ENCODE results near the gene EDIL3. TPM values are rescaled to one million over a fixed set of nuclear protein-coding genes. Genes with fewer than 3 reads are reported as not detected.

The EDIL3 gene
- total and polyA plus RNA-seq, 2 donors (not counting 3 experiments of a cell fraction or from before 2014, with no cell fraction given): 9.1 to 28.8 TPM

GRCh38 chr5:84381502-84382362 lies 2.9 kb downstream of the EDIL3 start:
- Histone ChIP-seq H3K79me2 (ENCODE audit: control insufficient read depth, insufficient read depth, low read length) (no peaks in the 10 kb centered on the region), H3K4me2 (ENCODE audit: insufficient read depth, low read length) (peak overlapping the region; percentile 72), H2AFZ (ENCODE audit: low read depth, low read length) (peak overlapping the region; percentile 96), H3K9ac (replicated peaks; ENCODE audit: extremely low read depth, insufficient read depth, low read length) (no peak overlapping the region), H4K20me1 (replicated peaks; ENCODE audit: control insufficient read depth, extremely low read depth, insufficient read depth, low read length) (no peaks in the 10 kb centered on the region), H3K27me3 (ENCODE audit: control insufficient read depth in 2 of 2, insufficient read depth in 2 of 2, low read length in 2 of 2) (no peaks in the 10 kb centered on the region), H3K4me1 (ENCODE audit: control insufficient read depth, extremely low read depth, insufficient read depth, low read length) (peaks cover 19% of the 10 kb centered on the region), H3K9me1 (replicated peaks; ENCODE audit: control insufficient read depth, extremely low read depth, insufficient read depth, low read length) (no peaks in the 10 kb centered on the region), H3K9me3 (replicated peaks; ENCODE audit: control insufficient read depth, insufficient read depth, low read length) (no peaks in the 10 kb centered on the region), H3K27ac (ENCODE audit: insufficient read depth, low read depth, low read length) (peak overlapping the region; percentile 22), H3K36me3 (ENCODE audit: control insufficient read depth in 2 of 2, extremely low read depth in 1 of 2, insufficient read depth in 2 of 2, low read length in 2 of 2) (no peaks in the 10 kb centered on the region), H3K4me3 (replicated peaks in 1 of 3; ENCODE audit: insufficient read depth in 1 of 3, low read depth in 1 of 3, low read length in 3 of 3) (peak overlapping the region; percentile 22 to 65 (median 51))
- ChIA-PET CTCF (interaction anchor here (0.7 to 2.5 kb wide), 5 partner anchors 12 to 455 kb away, joined by 3 to 15 read pairs (median 5); no protein-coding TSS in a partner anchor), POLR2A (interaction anchor here (0.7 kb wide), 1 partner anchor 12 kb away, joined by 3 read pairs; no protein-coding TSS in a partner anchor)
- TSS peak; percentile 20 for BruUV-seq (replicated peaks)
- intact Hi-C loops (cut with micrococcal nuclease) (loop anchor here (1.0 to 5.0 kb wide), 5 partner anchors 75 to 604 kb away; no protein-coding TSS in a partner anchor), dilution Hi-C loops (cut with MboI; ENCODE audit: extremely low pct_ligation_motif_present, low sequenced_read_pairs) (no loop called here)
- peak; percentile 6 for DNase-seq (ENCODE audit: low read depth, low spot score)
- FAIRE-seq: no peak
- TF ChIP-seq JUN (IDR thresholded peaks at IDR 0.05; ENCODE audit: borderline replicate concordance, insufficient read depth, insufficient read length, low read depth): no peak
- no peak for TF ChIP-seq MYC (IDR thresholded peaks at IDR 0.05; ENCODE audit: low read depth, low read length)
- TF ChIP-seq POLR2A (IDR thresholded peaks at IDR 0.05; ENCODE audit: low read depth, low read length): no peak
- TF ChIP-seq POLR2AphosphoS5 (IDR thresholded peaks at IDR 0.05; ENCODE audit: insufficient read depth, low read depth, low read length): no peak

DNA sequence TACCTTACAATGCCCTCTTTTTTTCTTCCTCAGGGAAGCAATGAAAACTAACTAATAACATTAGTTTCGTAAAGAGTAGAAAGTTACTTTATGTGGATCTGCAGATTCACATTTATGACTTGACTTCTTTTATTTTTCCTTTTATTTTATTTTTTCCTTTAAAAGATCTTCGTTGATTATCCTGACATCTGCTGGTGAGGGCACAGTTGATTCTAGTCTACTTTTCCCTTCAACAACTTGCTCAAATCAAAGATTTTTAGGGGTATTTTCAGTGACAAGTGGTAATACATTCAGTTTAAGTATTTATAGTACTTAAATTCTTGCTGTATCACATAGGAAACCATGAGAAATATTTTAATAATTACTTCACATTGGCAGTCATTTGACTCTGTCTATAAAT lies 4.9 kb downstream of the EDIL3 start:
- ChIA-PET POLR2A (no interaction called here), CTCF (interaction anchor here (0.9 to 3.1 kb wide), 11 partner anchors 10 to 662 kb away, joined by 3 to 21 read pairs (median 5); no protein-coding TSS in a partner anchor)
- no TSS peak for BruUV-seq (replicated peaks)
- Histone ChIP-seq H3K4me1 (ENCODE audit: control insufficient read depth, extremely low read depth, insufficient read depth, low read length) (peaks cover 13% of the 10 kb centered on the region), H3K36me3 (ENCODE audit: control insufficient read depth in 2 of 2, extremely low read depth in 1 of 2, insufficient read depth in 2 of 2, low read length in 2 of 2) (no peaks in the 10 kb centered on the region), H3K9me1 (replicated peaks; ENCODE audit: control insufficient read depth, extremely low read depth, insufficient read depth, low read length) (no peaks in the 10 kb centered on the region), H3K79me2 (ENCODE audit: control insufficient read depth, insufficient read depth, low read length) (no peaks in the 10 kb centered on the region), H3K27me3 (ENCODE audit: control insufficient read depth in 2 of 2, insufficient read depth in 2 of 2, low read length in 2 of 2) (no peaks in the 10 kb centered on the region), H3K4me2 (ENCODE audit: insufficient read depth, low read length) (no peak overlapping the region), H3K4me3 (replicated peaks in 1 of 3; ENCODE audit: insufficient read depth in 1 of 3, low read depth in 1 of 3, low read length in 3 of 3) (no peak overlapping the region), H3K9me3 (replicated peaks; ENCODE audit: control insufficient read depth, insufficient read depth, low read length) (no peaks in the 10 kb centered on the region), H3K27ac (ENCODE audit: insufficient read depth, low read depth, low read length) (no peak overlapping the region), H3K9ac (replicated peaks; ENCODE audit: extremely low read depth, insufficient read depth, low read length) (no peak overlapping the region), H4K20me1 (replicated peaks; ENCODE audit: control insufficient read depth, extremely low read depth, insufficient read depth, low read length) (no peaks in the 10 kb centered on the region), H2AFZ (ENCODE audit: low read depth, low read length) (no peak overlapping the region)
- FAIRE-seq (no peak), DNase-seq (ENCODE audit: low read depth, low spot score) (peak; percentile 28)
- TF ChIP-seq FOS (IDR thresholded peaks at IDR 0.05; ENCODE audit: borderline replicate concordance, insufficient read depth, low read length) (no peak), GATA2 (IDR thresholded peaks at IDR 0.05; ENCODE audit: insufficient read depth, insufficient read length, low read depth, low read length) (no peak), EZH2 (IDR thresholded peaks at IDR 0.05; ENCODE audit: borderline replicate concordance, low read depth, low read length, severe bottlenecking) (no peak), POLR2AphosphoS5 (IDR thresholded peaks at IDR 0.05; ENCODE audit: insufficient read depth, low read depth, low read length) (no peak), POLR2A (IDR thresholded peaks at IDR 0.05; ENCODE audit: low read depth, low read length) (no peak)
- TF ChIP-seq, protein P1, sequence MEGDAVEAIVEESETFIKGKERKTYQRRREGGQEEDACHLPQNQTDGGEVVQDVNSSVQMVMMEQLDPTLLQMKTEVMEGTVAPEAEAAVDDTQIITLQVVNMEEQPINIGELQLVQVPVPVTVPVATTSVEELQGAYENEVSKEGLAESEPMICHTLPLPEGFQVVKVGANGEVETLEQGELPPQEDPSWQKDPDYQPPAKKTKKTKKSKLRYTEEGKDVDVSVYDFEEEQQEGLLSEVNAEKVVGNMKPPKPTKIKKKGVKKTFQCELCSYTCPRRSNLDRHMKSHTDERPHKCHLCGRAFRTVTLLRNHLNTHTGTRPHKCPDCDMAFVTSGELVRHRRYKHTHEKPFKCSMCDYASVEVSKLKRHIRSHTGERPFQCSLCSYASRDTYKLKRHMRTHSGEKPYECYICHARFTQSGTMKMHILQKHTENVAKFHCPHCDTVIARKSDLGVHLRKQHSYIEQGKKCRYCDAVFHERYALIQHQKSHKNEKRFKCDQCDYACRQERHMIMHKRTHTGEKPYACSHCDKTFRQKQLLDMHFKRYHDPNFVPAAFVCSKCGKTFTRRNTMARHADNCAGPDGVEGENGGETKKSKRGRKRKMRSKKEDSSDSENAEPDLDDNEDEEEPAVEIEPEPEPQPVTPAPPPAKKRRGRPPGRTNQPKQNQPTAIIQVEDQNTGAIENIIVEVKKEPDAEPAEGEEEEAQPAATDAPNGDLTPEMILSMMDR (IDR thresholded peaks at IDR 0.05; ENCODE audit: extremely low read depth in 1 of 2, insufficient read depth in 1 of 2, low read depth in 1 of 2, low read length in 2 of 2): no peak
- intact Hi-C loops (cut with micrococcal nuclease): loop anchor here (1.0 to 5.0 kb wide), 4 partner anchors 352 to 661 kb away; no protein-coding TSS in a partner anchor
- dilution Hi-C loops (cut with MboI; ENCODE audit: extremely low pct_ligation_motif_present, low sequenced_read_pairs): no loop called here
